Calu3 (cell line): ENCODE data around the gene STK17A. TPM values are rescaled to one million over a fixed set of nuclear protein-coding genes. Genes with fewer than 3 reads are reported as not detected.

Source experiments
- BruUV-seq: library from RNA; stranded (reverse); fragments of 400-500 nt; replicated peaks from 2 replicates; lab custom pipeline; 2021; lab: Mats Ljungman, UMichigan
- CTCF ChIA-PET: fragments of 300-600 bp; sonication (Branson Sonifier 250); formaldehyde crosslinking; loops from one replicate; lab custom pipeline; 2022; ENCODE audit warnings: antibody characterized with exemption; lab: Charles Lee
- DNase-seq: peaks from one replicate; pipeline ENCODE4 v3.0.0; 2022
- H3K27ac Mint-ChIP-seq: one replicate; pipeline ENCODE4 v1.8.0; 2022; ENCODE audit warnings: mixed read lengths; ENCODE audit not compliant: unreplicated experiment
- H3K27me3 Mint-ChIP-seq: one replicate; pipeline ENCODE4 v1.8.0; 2022; ENCODE audit warnings: mixed read lengths; ENCODE audit not compliant: unreplicated experiment
- H3K36me3 Mint-ChIP-seq: one replicate; pipeline ENCODE4 v1.8.0; 2022; ENCODE audit warnings: mild to moderate bottlenecking, moderate library complexity, mixed read lengths; ENCODE audit not compliant: insufficient read depth, unreplicated experiment
- H3K4me1 Mint-ChIP-seq: one replicate; pipeline ENCODE4 v1.8.0; 2022; ENCODE audit warnings: mild to moderate bottlenecking, low read depth, mixed read lengths; ENCODE audit not compliant: unreplicated experiment
- H3K4me3 Mint-ChIP-seq: one replicate; pipeline ENCODE4 v1.8.0; 2022; ENCODE audit warnings: mild to moderate bottlenecking, low read depth, moderate library complexity, mixed read lengths; ENCODE audit not compliant: unreplicated experiment
- H3K9me3 Mint-ChIP-seq: one replicate; pipeline ENCODE4 v1.8.0; 2022; ENCODE audit warnings: low read depth, mixed read lengths; ENCODE audit not compliant: unreplicated experiment
- CTCF ChIP-seq: fragments of 200-600 bp; IDR thresholded peaks from one replicate; pipeline ENCODE4 v1.8.0; 2022; ENCODE audit warnings: antibody characterized with exemption; ENCODE audit not compliant: unreplicated experiment
- intact Hi-C: fragments of 100-400 bp; cut with micrococcal nuclease; formaldehyde crosslinking; loops from one replicate; pipeline ENCODE4 v1.10.0; 2022; ENCODE audit not compliant: unreplicated experiment
- total RNA-seq: library from RNA; stranded (reverse); gene quantifications from 2 replicates; pipeline ENCODE4 v1.2.3, GENCODE V29; 2022

STK17A gene
- total RNA-seq, 1 experiment from 2014 or later: 53.5 TPM

GRCh38 chr7:43565786-43566185 is 17.1 kb upstream of the STK17A start:
- Mint-ChIP-seq H3K36me3 (no peaks in the 10 kb centered on the region), H3K27ac (no peak overlapping the region), H3K4me1 (no peaks in the 10 kb centered on the region), H3K9me3 (no peaks in the 10 kb centered on the region), H3K4me3 (no peak overlapping the region), H3K27me3 (no peaks in the 10 kb centered on the region)
- no TSS peak for BruUV-seq
- intact Hi-C loops: no loop called here
- TF ChIP-seq CTCF: no peak
- DNase-seq: no peak
- CTCF ChIA-PET: no interaction called here

- intact Hi-C loops: no loop called here
- H3K4me1 Mint-ChIP-seq: no peaks in the 10 kb centered on the region
- no peak overlapping the region for H3K4me3 Mint-ChIP-seq
- no peaks in the 10 kb centered on the region for H3K9me3 Mint-ChIP-seq
- H3K27ac Mint-ChIP-seq: no peak overlapping the region
- TF ChIP-seq CTCF: no peak
- BruUV-seq: no TSS peak
- H3K36me3 Mint-ChIP-seq: no peaks in the 10 kb centered on the region
- CTCF ChIA-PET: interaction anchor here (0.6 kb wide), 1 partner anchor 66 kb away, joined by 3 read pairs; no protein-coding TSS in a partner anchor
- no peak for DNase-seq
- H3K27me3 Mint-ChIP-seq: no peaks in the 10 kb centered on the region
Measured at GRCh38 chr7:43568529-43568928, 14.4 kb upstream of the STK17A start.

GRCh38 chr7:43569424-43569823 is 13.5 kb upstream of the STK17A start:
- intact Hi-C loops: no loop called here
- CTCF ChIA-PET: interaction anchor here (0.6 kb wide), 1 partner anchor 67 kb away, joined by 3 read pairs; no protein-coding TSS in a partner anchor
- no peaks in the 10 kb centered on the region for H3K27me3 Mint-ChIP-seq
- no peak overlapping the region for H3K4me3 Mint-ChIP-seq
- H3K4me1 Mint-ChIP-seq: no peaks in the 10 kb centered on the region
- no peak overlapping the region for H3K27ac Mint-ChIP-seq
- no peaks in the 10 kb centered on the region for H3K9me3 Mint-ChIP-seq
- BruUV-seq: no TSS peak
- no peaks in the 10 kb centered on the region for H3K36me3 Mint-ChIP-seq
- DNase-seq: no peak
- TF ChIP-seq CTCF: no peak

GRCh38 chr7:43570688-43571365 is 12.1 kb upstream of the STK17A start:
- intact Hi-C loops: no loop called here
- no peak for TF ChIP-seq CTCF
- no peaks in the 10 kb centered on the region for H3K9me3 Mint-ChIP-seq
- no peaks in the 10 kb centered on the region for H3K36me3 Mint-ChIP-seq
- H3K27ac Mint-ChIP-seq: no peak overlapping the region
- H3K4me3 Mint-ChIP-seq: no peak overlapping the region
- no TSS peak for BruUV-seq
- no peak for DNase-seq
- H3K4me1 Mint-ChIP-seq: no peaks in the 10 kb centered on the region
- H3K27me3 Mint-ChIP-seq: no peaks in the 10 kb centered on the region
- CTCF ChIA-PET: interaction anchor here (0.6 to 1.1 kb wide), 2 partner anchors 13 to 514 kb away, joined by 3 read pairs; no protein-coding TSS in a partner anchor
